Activated CD4-positive, alpha-beta T cell treated with anti-CD3 and anti-CD28 coated beads for 1 hour (primary cell): Measurements from ENCODE around the gene SRD5A2.

Experiments used
- DNase-seq: peaks from one replicate; pipeline ENCODE4 v3.0.0-alpha.2; 2020

Gene SRD5A2, protein sequence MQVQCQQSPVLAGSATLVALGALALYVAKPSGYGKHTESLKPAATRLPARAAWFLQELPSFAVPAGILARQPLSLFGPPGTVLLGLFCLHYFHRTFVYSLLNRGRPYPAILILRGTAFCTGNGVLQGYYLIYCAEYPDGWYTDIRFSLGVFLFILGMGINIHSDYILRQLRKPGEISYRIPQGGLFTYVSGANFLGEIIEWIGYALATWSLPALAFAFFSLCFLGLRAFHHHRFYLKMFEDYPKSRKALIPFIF

GRCh38 chr2:31580321-31581117, at the start of gene SRD5A2:
TSS of gene SRD5A2 (minus strand) at chr2:31580938. CDS start at chr2:31580900, 38 bp downstream.
- no peak for DNase-seq

- DNase-seq: no peak
These were observed 25.8 kb upstream of the SRD5A2 start for GRCh38 chr2:31606509-31606908.

DNA sequence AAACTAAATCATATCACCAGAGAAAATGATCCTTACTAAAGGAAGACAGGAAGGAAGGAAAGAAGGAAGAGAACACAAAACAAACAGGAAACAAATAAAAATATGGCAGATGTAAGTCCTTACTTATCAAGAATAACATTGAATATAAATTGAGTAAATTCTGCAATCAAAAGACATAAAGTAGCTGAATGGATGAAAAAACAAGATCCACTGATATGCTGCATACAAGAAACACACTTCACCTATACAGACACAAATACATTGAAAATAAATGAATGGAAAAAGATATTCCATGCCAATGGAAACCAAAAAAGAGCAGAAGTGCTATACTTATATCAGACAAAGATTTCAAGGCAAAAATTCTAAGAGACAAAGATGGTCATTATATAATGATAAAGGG, 18.0 kb upstream of the SRD5A2 start:
- DNase-seq: no peak

- DNase-seq: no peak
These were observed 5.5 kb upstream of the SRD5A2 start for GRCh38 chr2:31586230-31586629.

DNA sequence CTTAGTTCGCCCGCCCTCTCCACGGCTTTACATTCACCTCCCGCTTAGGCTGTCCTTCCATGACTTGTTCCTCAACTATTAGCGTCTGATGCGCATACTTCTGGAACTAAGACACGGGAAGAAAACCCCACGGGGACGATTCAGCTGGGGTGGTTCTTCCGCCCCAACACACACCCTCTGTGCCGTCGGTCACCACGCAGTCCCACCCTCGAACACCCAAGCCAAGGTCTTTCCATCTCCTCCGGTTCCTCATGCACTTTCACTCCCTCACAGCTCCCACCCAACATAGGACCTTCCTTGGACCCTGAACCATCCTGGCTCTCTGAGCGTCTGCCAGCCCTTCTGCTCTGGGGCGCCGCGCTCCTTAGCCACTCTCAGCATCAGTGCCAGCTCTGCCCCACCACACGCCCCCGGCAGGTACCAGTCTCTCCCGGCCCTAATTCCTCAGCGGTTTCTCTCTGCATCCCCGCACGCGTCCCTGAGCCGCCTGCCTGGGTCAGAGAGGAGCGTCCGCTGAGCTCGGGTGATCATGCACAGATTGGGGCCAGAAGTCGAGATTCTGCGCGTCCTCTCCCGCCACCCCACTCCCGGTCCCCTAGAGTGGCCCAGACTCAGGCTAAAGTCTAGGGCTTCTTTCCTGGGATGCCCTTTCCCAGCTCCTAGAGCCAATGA, 522 bp upstream of the SRD5A2 start:
- DNase-seq: no peak

DNA sequence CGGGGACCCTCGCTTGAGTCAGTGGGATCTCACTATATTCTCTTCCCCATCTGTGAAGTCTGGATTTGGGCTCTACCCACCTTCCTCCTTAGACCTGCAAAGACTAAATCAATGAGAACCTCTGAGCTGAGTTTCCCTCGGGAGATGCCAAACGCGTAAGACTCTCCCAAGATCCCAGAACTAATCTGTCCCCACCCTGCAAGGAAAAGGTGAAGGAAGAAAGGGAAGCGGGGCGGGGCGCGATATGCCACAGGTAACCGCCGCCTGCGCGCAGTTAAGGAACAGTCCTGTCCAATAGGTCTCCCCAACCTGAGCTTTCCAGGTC, 780 bp downstream of the SRD5A2 start:
- no peak for DNase-seq

- DNase-seq: no peak
These were observed 2.4 kb downstream of the SRD5A2 start for GRCh38 chr2:31578316-31578715.

GRCh38 chr2:31577143-31577542, 3.6 kb downstream of the SRD5A2 start:
- no peak for DNase-seq

- no peak for DNase-seq
These were observed 12.0 kb downstream of the SRD5A2 start for GRCh38 chr2:31568585-31569201.

DNA sequence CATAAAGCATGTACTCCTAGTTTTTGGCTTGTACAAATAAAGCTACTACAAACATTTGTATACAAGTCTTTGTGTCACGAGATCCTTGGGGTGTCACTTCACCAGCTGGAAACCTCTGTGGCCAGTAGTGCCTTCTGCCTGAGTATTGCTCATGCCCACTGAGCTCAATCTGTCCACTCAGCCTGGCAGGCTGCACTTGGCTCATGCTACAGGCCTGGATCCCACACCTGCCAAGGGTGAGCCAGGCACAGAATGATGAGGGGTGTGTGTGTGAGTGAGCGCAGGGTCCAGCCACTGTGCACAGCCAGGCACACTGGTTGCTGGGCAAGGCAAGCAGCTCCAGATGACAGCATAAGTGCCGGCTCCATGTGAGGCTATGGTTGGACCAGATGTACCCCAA, 13.1 kb downstream of the SRD5A2 start:
- DNase-seq: no peak

DNA sequence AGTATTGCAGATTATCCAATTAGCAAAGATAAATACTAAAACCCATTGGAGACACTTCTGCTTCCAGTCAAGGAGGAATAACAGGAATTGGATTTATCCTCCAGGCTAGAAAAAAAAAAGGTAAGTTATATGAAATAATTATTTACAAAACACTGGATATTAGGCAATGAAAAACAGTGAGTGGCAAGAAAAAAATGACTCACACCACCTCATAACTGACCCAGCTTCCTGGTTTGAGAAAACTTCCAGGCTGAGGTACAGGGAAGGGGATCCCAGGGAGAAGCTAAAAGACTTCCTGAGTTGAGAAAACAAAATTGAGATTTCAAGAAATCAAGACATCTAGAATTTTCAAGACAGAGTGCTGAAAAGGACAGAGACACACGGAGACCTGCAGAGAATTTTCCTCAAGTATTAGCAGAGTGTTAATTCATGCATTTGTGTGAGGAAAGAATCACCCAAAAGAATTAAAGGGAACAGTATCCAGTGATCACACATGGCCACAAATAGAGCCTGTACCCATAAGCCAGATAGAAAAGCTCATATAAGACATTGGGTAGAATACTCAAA, 17.4 kb downstream of the SRD5A2 start:
- no peak for DNase-seq

DNA sequence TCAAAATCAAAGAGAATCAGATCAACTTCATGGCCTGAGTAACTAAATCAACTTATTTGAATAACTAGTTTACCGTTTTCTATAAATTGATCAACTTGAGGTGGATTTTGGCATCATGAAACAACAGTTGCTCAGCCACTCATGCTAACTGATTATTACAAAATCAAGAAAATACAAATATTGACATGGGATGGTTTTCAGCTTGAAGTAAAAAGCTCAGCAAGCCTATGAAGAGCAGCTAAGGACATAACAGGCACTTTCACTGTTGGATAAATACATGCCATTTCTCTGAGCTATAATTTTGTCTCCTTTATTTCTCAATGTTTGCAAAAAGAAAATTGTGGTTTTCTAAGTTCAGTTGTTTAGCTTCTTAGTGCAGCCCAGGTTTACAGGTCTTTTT, 18.9 kb downstream of the SRD5A2 start:
- DNase-seq: no peak

DNA sequence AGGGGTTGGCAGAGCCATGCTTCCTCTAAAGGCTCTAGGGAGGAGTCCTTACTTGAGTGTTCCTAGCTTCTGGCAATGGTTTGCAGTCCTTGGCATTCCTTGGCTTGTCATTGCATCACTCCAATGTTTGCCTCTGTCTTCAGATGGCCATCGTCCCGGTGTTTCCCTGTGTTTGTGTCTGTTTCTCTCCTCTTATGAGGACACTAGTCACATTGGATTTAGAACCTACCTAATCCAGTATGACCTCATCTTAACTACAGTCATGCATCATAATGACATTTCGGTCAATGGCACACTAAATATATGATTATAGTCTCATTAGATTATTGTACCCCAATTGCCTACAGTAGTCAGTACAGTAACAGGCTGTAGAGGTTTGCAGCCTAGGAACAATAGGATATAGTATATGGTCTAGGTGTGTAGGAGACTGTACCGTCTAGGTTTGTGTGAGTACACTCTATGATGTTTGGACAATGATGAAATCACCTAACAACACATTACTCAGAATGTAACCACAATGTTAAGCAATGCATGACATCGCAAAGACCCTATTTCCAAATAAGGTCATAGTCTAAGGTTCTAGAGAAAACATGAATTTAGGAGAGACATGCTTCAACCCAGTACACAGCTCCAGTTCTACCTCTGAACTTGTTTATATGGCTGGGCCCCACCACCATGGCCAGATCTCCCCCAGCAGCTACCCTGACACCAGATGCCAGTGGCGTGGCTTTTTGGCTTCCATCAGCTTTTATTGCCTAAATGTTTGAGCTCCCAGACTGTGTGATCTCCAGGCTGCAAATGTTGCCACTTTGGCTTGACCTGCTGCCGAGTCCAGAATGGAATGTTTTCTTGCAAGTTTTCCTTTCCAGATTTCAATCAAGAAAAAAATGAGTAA, 22.1 kb downstream of the SRD5A2 start:
- no peak for DNase-seq

GRCh38 chr2:31556940-31557339, 23.8 kb downstream of the SRD5A2 start:
- DNase-seq: no peak

- DNase-seq: no peak
These were observed 24.6 kb downstream of the SRD5A2 start for GRCh38 chr2:31555967-31556706.

DNA sequence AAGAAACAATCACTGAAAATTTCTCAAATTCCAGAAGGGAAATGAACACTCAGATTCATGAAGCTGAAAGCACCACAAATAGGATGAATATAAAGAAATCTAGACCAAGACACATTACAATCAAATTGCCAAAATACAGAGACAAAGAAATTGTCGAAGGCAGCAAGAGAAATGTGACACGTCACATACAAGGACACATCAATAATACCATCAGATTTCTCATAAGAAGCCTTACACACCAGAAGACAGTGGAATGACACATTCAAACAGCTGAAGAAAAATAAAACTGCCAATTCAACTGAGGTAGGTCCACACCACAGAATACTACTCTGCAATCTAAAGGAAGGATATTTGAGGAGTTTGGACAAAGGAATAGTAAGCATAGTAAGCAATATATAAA, 27.4 kb downstream of the SRD5A2 start:
- DNase-seq: no peak

GRCh38 chr2:31547485-31547884, 33.3 kb downstream of the SRD5A2 start:
- DNase-seq: no peak

GRCh38 chr2:31541853-31542252, 38.9 kb downstream of the SRD5A2 start:
- no peak for DNase-seq

GRCh38 chr2:31539505-31539904, 41.2 kb downstream of the SRD5A2 start:
- no peak for DNase-seq

GRCh38 chr2:31535768-31536167, 45.0 kb downstream of the SRD5A2 start:
- no peak for DNase-seq

GRCh38 chr2:31534636-31535035, 46.1 kb downstream of the SRD5A2 start:
- DNase-seq: no peak

GRCh38 chr2:31533036-31533435, 47.7 kb downstream of the SRD5A2 start:
- no peak for DNase-seq
